ENCODE data around the gene TTC34. TPM values are rescaled to one million over a fixed set of nuclear protein-coding genes. Genes with fewer than 3 reads are reported as not detected.

Gene TTC34
- total and polyA plus RNA-seq, 2 of the 13 experiments (the other 11 are each of a cell fraction or from before 2014, with no cell fraction given), result 0.07 to 0.11 TPM

GRCh38 chr1:2786329-2787162, 14.9 kb downstream of the TTC34 start (continued):
- TF ChIP-seq, protein P1, sequence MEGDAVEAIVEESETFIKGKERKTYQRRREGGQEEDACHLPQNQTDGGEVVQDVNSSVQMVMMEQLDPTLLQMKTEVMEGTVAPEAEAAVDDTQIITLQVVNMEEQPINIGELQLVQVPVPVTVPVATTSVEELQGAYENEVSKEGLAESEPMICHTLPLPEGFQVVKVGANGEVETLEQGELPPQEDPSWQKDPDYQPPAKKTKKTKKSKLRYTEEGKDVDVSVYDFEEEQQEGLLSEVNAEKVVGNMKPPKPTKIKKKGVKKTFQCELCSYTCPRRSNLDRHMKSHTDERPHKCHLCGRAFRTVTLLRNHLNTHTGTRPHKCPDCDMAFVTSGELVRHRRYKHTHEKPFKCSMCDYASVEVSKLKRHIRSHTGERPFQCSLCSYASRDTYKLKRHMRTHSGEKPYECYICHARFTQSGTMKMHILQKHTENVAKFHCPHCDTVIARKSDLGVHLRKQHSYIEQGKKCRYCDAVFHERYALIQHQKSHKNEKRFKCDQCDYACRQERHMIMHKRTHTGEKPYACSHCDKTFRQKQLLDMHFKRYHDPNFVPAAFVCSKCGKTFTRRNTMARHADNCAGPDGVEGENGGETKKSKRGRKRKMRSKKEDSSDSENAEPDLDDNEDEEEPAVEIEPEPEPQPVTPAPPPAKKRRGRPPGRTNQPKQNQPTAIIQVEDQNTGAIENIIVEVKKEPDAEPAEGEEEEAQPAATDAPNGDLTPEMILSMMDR (CRISPR knock-in tag; IDR thresholded peaks at IDR 0.05), result peak; percentile 73
- no peak for TF ChIP-seq ZBTB2 (CRISPR knock-in tag; IDR thresholded peaks at IDR 0.05; ENCODE audit: low read depth)
- no peak for TF ChIP-seq ZNF850 (CRISPR knock-in tag; conservative IDR thresholded peaks at IDR 0.05)
- TF ChIP-seq ZNF569 (CRISPR knock-in tag; IDR thresholded peaks at IDR 0.05; ENCODE audit: borderline replicate concordance), result no peak
- no peak for TF ChIP-seq ZNF839 (CRISPR knock-in tag; IDR thresholded peaks at IDR 0.05; ENCODE audit: borderline replicate concordance)
- TF ChIP-seq, protein P2, sequence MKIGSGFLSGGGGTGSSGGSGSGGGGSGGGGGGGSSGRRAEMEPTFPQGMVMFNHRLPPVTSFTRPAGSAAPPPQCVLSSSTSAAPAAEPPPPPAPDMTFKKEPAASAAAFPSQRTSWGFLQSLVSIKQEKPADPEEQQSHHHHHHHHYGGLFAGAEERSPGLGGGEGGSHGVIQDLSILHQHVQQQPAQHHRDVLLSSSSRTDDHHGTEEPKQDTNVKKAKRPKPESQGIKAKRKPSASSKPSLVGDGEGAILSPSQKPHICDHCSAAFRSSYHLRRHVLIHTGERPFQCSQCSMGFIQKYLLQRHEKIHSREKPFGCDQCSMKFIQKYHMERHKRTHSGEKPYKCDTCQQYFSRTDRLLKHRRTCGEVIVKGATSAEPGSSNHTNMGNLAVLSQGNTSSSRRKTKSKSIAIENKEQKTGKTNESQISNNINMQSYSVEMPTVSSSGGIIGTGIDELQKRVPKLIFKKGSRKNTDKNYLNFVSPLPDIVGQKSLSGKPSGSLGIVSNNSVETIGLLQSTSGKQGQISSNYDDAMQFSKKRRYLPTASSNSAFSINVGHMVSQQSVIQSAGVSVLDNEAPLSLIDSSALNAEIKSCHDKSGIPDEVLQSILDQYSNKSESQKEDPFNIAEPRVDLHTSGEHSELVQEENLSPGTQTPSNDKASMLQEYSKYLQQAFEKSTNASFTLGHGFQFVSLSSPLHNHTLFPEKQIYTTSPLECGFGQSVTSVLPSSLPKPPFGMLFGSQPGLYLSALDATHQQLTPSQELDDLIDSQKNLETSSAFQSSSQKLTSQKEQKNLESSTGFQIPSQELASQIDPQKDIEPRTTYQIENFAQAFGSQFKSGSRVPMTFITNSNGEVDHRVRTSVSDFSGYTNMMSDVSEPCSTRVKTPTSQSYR (CRISPR knock-in tag; IDR thresholded peaks at IDR 0.05; ENCODE audit: borderline replicate concordance), result no peak
- TF ChIP-seq HNF4G (IDR thresholded peaks at IDR 0.05; ENCODE audit: borderline replicate concordance, low read depth, low read length), result no peak
- no peak for TF ChIP-seq HNF4G (CRISPR knock-in tag; IDR thresholded peaks at IDR 0.05; ENCODE audit: borderline replicate concordance, low read depth)
- TF ChIP-seq ZNF788 (CRISPR knock-in tag; IDR thresholded peaks at IDR 0.05; ENCODE audit: borderline replicate concordance), result no peak
- TF ChIP-seq, protein P3, sequence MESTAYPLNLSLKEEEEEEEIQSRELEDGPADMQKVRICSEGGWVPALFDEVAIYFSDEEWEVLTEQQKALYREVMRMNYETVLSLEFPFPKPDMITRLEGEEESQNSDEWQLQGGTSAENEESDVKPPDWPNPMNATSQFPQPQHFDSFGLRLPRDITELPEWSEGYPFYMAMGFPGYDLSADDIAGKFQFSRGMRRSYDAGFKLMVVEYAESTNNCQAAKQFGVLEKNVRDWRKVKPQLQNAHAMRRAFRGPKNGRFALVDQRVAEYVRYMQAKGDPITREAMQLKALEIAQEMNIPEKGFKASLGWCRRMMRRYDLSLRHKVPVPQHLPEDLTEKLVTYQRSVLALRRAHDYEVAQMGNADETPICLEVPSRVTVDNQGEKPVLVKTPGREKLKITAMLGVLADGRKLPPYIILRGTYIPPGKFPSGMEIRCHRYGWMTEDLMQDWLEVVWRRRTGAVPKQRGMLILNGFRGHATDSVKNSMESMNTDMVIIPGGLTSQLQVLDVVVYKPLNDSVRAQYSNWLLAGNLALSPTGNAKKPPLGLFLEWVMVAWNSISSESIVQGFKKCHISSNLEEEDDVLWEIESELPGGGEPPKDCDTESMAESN (CRISPR knock-in tag; conservative IDR thresholded peaks at IDR 0.05), result no peak

All from HepG2 (cell line).